CD4-positive, alpha-beta T cell treated with Interleukin-4 for 1 hour (primary cell): Measurements from ENCODE around the gene NTNG1.

Source experiments
- DNase-seq, 2 donors: peaks; one replicate each; pipeline ENCODE4 v3.0.0-alpha.2; 2020 to 2022

The NTNG1 gene

GRCh38 chr1:107525145-107525544, 384.3 kb downstream of the NTNG1 start:
- DNase-seq, result no peak

- DNase-seq, result no peak
Measured at GRCh38 chr1:107525961-107526360, 385.1 kb downstream of the NTNG1 start.

- no peak for DNase-seq
Measured at GRCh38 chr1:107526524-107527198, 385.8 kb downstream of the NTNG1 start.

- peak; percentile 10 to 22 for DNase-seq
Measured at GRCh38 chr1:107529511-107530149, 388.8 kb downstream of the NTNG1 start.

- no peak for DNase-seq
Measured at GRCh38 chr1:107530543-107530942, 389.7 kb downstream of the NTNG1 start.

- DNase-seq, result no peak
Measured at GRCh38 chr1:107531065-107531908, 390.4 kb downstream of the NTNG1 start.

- no peak for DNase-seq
Measured at GRCh38 chr1:107532318-107532717, 391.5 kb downstream of the NTNG1 start.
